ENCODE measurements around the gene SLC19A2. TPM values are rescaled to one million over a fixed set of nuclear protein-coding genes. Genes with fewer than 3 reads are reported as not detected.

SLC19A2 gene
- polyA plus RNA-seq, 1 donor (not counting 4 experiments of a cell fraction or from before 2014, with no cell fraction given) = 11.9 TPM

GRCh38 chr1:169457443-169457842 is 28.3 kb downstream of the SLC19A2 start:
- H3K9me1 ChIP-seq (ENCODE audit: control insufficient read depth, extremely low read depth, insufficient read depth, low read length) = no peaks in the 10 kb centered on the region
- no peak overlapping the region for H3K9ac ChIP-seq (ENCODE audit: control insufficient read depth, extremely low read depth, insufficient read depth, low read length)
- H3K4me2 ChIP-seq (ENCODE audit: control insufficient read depth, extremely low read depth, insufficient read depth, low read depth, low read length) = no peak overlapping the region
- no peak for TF ChIP-seq EZH2 (IDR thresholded peaks at IDR 0.05; ENCODE audit: low read length)
- no peak for TF ChIP-seq CTCF (optimal IDR thresholded peaks at IDR 0.05 in 1 of 3, IDR thresholded peaks at IDR 0.05 in 1 of 3, conservative IDR thresholded peaks at IDR 0.05 in 1 of 3; ENCODE audit: extremely low read depth in 1 of 3, insufficient read depth in 2 of 3, low read length in 3 of 3)
- H3K9me3 ChIP-seq (ENCODE audit: control insufficient read depth, low read depth, low read length) = peaks cover 3% of the 10 kb centered on the region
- dilution Hi-C loops (cut with MboI; ENCODE audit: extremely low pct_ligation_motif_present, low sequenced_read_pairs) = no loop called here
- no peak for DNase-seq (ENCODE audit: low read depth, low spot score)
- H3K4me1 ChIP-seq (ENCODE audit: control insufficient read depth, extremely low read depth, insufficient read depth, low read length) = peaks cover 3% of the 10 kb centered on the region
- H4K20me1 ChIP-seq (ENCODE audit: control insufficient read depth, extremely low read depth, insufficient read depth, low read length) = no peaks in the 10 kb centered on the region
- H3K27ac ChIP-seq (ENCODE audit: control insufficient read depth, insufficient read depth, low read length) = no peak overlapping the region
- H2AFZ ChIP-seq (ENCODE audit: control insufficient read depth, low read length) = no peak overlapping the region
- no peak overlapping the region for H3K4me3 ChIP-seq (ENCODE audit: control insufficient read depth in 2 of 3, extremely low read depth in 1 of 3, insufficient read depth in 2 of 3, low read depth in 1 of 3, low read length in 3 of 3)
- FAIRE-seq = no peak
- H3K79me2 ChIP-seq (ENCODE audit: control insufficient read depth, insufficient read depth, low read length) = no peaks in the 10 kb centered on the region
- no peaks in the 10 kb centered on the region for H3K27me3 ChIP-seq (ENCODE audit: control insufficient read depth, extremely low read depth, insufficient read depth, low read length)
- no peaks in the 10 kb centered on the region for H3K36me3 ChIP-seq (ENCODE audit: control insufficient read depth in 2 of 2, extremely low read depth in 1 of 2, insufficient read depth in 2 of 2, low read length in 2 of 2)

GRCh38 chr1:169456029-169456428 is 29.7 kb downstream of the SLC19A2 start:
- dilution Hi-C loops (cut with MboI; ENCODE audit: extremely low pct_ligation_motif_present, low sequenced_read_pairs) = no loop called here

More at GRCh38 chr1:169456029-169456428, 29.7 kb downstream of the SLC19A2 start:
- Histone ChIP-seq H3K9me1 (ENCODE audit: control insufficient read depth, extremely low read depth, insufficient read depth, low read length) (no peaks in the 10 kb centered on the region), H3K36me3 (ENCODE audit: control insufficient read depth in 2 of 2, extremely low read depth in 1 of 2, insufficient read depth in 2 of 2, low read length in 2 of 2) (no peaks in the 10 kb centered on the region), H3K9ac (ENCODE audit: control insufficient read depth, extremely low read depth, insufficient read depth, low read length) (no peak overlapping the region), H3K79me2 (ENCODE audit: control insufficient read depth, insufficient read depth, low read length) (no peaks in the 10 kb centered on the region), H3K27ac (ENCODE audit: control insufficient read depth, insufficient read depth, low read length) (no peak overlapping the region), H3K9me3 (ENCODE audit: control insufficient read depth, low read depth, low read length) (peaks cover 3% of the 10 kb centered on the region), H4K20me1 (ENCODE audit: control insufficient read depth, extremely low read depth, insufficient read depth, low read length) (no peaks in the 10 kb centered on the region), H2AFZ (ENCODE audit: control insufficient read depth, low read length) (no peak overlapping the region), H3K4me2 (ENCODE audit: control insufficient read depth, extremely low read depth, insufficient read depth, low read depth, low read length) (no peak overlapping the region), H3K4me3 (ENCODE audit: control insufficient read depth in 2 of 3, extremely low read depth in 1 of 3, insufficient read depth in 2 of 3, low read depth in 1 of 3, low read length in 3 of 3) (no peak overlapping the region), H3K27me3 (ENCODE audit: control insufficient read depth, extremely low read depth, insufficient read depth, low read length) (no peaks in the 10 kb centered on the region), H3K4me1 (ENCODE audit: control insufficient read depth, extremely low read depth, insufficient read depth, low read length) (peaks cover 3% of the 10 kb centered on the region)
- no peak for TF ChIP-seq CTCF (optimal IDR thresholded peaks at IDR 0.05 in 1 of 3, IDR thresholded peaks at IDR 0.05 in 1 of 3, conservative IDR thresholded peaks at IDR 0.05 in 1 of 3; ENCODE audit: extremely low read depth in 1 of 3, insufficient read depth in 2 of 3, low read length in 3 of 3)
- TF ChIP-seq EZH2 (IDR thresholded peaks at IDR 0.05; ENCODE audit: low read length) = no peak
- DNase-seq (ENCODE audit: low read depth, low spot score) = no peak
- no peak for FAIRE-seq

Measured in keratinocyte (primary cell).